Effector memory CD8-positive, alpha-beta T cell (primary cell): Measurements from ENCODE around the gene CCDC61.

Source experiments
- ATAC-seq: fragments of 150-1000 bp; cut with Tn5 transposase; replicated peaks from 2 replicates; pipeline ENCODE4 v1.10.0; 2021; ENCODE audit warnings: mild to moderate bottlenecking, moderate library complexity
- DNase-seq, 3 experiments: peaks; one replicate each; pipeline ENCODE4 v3.0.0; 2021
- H3K27ac Mint-ChIP-seq, 2 donors: one replicate each; pipeline ENCODE4 v1.8.0; 2022; ENCODE audit warnings: mild to moderate bottlenecking in 2 of 2, mixed read lengths in 2 of 2, moderate library complexity in 2 of 2
- H3K27me3 Mint-ChIP-seq, 2 donors: one replicate each; pipeline ENCODE4 v1.8.0; 2022; ENCODE audit warnings: mixed read lengths in 2 of 2
- H3K36me3 Mint-ChIP-seq: one replicate; pipeline ENCODE4 v1.8.0; 2022; ENCODE audit warnings: mild to moderate bottlenecking, moderate library complexity, mixed read lengths; ENCODE audit not compliant: insufficient read depth
- H3K4me1 Mint-ChIP-seq, 2 donors: one replicate each; pipeline ENCODE4 v1.8.0; 2022; ENCODE audit warnings: low read depth in 2 of 2, mixed read lengths in 2 of 2
- H3K4me3 Mint-ChIP-seq, 2 donors: one replicate each; pipeline ENCODE4 v1.8.0; 2022; ENCODE audit warnings: mild to moderate bottlenecking in 2 of 2, mixed read lengths in 2 of 2, moderate library complexity in 2 of 2
- H3K9me3 Mint-ChIP-seq, 2 donors: one replicate each; pipeline ENCODE4 v1.8.0; 2022; ENCODE audit warnings: mixed read lengths in 2 of 2
- total RNA-seq, 9 experiments: gene quantifications; one replicate each; lab custom pipeline; 2026; lab: John Stamatoyannopoulos, UW

Gene CCDC61
- 3.4 to 14.8 (median 11.1) reads per million in 9 experiments for total RNA-seq

GRCh38 chr19:45994998-45995714 is at the start of gene CCDC61:
Gene CCDC61 (plus strand): TSS chr19:45995467. CDS start chr19:46003019, 7,552 bp downstream.
- DNase-seq (peak; percentile 96 to 99 (median 96)), ATAC-seq (peak; percentile 93)
- no peak within 1 kb of the TSS for H3K27ac Mint-ChIP-seq
- peaks cover 14 to 15% of the 10 kb centered on the region in 2 donors for H3K27me3 Mint-ChIP-seq
- H3K4me3 Mint-ChIP-seq = no peak within 1 kb of the TSS
- H3K9me3 Mint-ChIP-seq = no peaks in the 10 kb centered on the region
- peaks cover 1% of the 10 kb centered on the region for H3K36me3 Mint-ChIP-seq
- peaks cover 17 to 26% of the 10 kb centered on the region in 2 donors for H3K4me1 Mint-ChIP-seq

DNA sequence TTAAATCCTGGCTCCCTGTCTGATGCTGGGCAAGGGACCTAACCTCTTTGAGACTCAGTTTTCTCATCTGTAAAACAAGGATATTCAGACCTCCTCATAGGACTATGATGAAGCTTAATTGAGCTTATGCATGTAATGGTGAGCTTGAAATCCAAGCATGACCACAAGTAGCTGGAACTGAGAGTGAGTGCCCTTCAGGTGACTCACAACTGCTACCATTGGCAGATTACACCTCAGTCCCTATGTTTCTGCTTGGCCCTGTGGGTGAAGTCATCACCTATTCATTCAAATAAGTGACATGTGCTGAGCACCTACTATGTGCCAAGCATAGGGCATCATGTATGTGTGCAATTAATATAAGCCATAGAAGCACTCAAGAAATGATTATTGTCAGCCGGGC is 47.3 kb upstream of the CCDC61 start:
- peaks cover 0 to 2% of the 10 kb centered on the region in 2 donors for H3K4me1 Mint-ChIP-seq
- no peak overlapping the region for H3K4me3 Mint-ChIP-seq
- no peak overlapping the region for H3K27ac Mint-ChIP-seq
- peaks cover 51 to 62% of the 10 kb centered on the region in 2 donors for H3K27me3 Mint-ChIP-seq
- H3K9me3 Mint-ChIP-seq = no peaks in the 10 kb centered on the region
- ATAC-seq (no peak), DNase-seq (no peak)
- no peaks in the 10 kb centered on the region for H3K36me3 Mint-ChIP-seq

DNA sequence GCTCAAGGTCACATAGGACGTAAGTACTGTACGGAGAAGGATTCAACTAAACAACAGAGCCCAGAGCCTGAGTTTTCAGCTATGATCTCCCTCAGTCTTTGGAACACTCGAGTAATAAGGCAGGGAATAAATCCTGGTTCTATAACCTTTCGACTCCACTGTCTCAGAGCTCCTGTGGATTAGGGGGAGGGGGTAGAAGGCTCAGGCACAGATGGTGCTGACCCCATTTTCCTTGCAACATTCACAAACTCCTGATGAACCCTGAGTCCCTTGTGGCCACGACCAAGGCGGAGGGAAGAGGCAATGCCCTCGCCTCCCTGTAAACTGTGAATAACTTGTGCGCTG is 43.0 kb upstream of the CCDC61 start:
- H3K27me3 Mint-ChIP-seq = peaks cover 52 to 62% of the 10 kb centered on the region in 2 donors
- DNase-seq (no peak), ATAC-seq (no peak)
- no peaks in the 10 kb centered on the region for H3K36me3 Mint-ChIP-seq
- H3K4me1 Mint-ChIP-seq = peaks cover 5 to 7% of the 10 kb centered on the region in 2 donors
- peak overlapping the region; percentile 71 for H3K4me3 Mint-ChIP-seq
- H3K9me3 Mint-ChIP-seq = no peaks in the 10 kb centered on the region
- H3K27ac Mint-ChIP-seq = no peak overlapping the region

- ATAC-seq (peak; percentile 41), DNase-seq (peak in 1 of 3 experiments; percentile 34)
- Mint-ChIP-seq H3K9me3 (no peaks in the 10 kb centered on the region), H3K27ac (peak overlapping the region in 1 of 2 donors; percentile 56), H3K36me3 (no peaks in the 10 kb centered on the region), H3K27me3 (peaks cover 50 to 57% of the 10 kb centered on the region in 2 donors), H3K4me3 (peak overlapping the region; percentile 71), H3K4me1 (peaks cover 5 to 7% of the 10 kb centered on the region in 2 donors)
Measured at GRCh38 chr19:45952686-45953505, 42.4 kb upstream of the CCDC61 start.

DNA sequence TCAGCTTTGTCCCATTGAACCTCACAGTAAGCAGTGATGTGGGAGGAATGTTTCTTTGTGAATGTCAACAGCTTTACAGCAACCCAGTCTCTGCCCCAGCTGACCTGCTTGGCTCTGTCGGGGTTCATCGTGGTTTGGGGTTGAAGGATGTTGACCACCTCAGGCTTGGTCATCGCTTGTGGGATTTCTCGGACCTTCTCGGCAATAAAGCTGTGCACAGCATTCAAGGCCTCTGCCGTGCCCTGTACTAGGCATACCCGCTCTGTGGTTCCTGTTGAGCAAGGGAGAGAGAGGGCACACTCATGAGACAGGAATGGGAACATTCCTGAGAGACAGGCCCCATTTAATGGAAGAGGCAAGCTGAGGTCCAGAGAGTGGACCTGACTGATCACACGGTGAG is 41.6 kb upstream of the CCDC61 start:
- H3K9me3 Mint-ChIP-seq = no peaks in the 10 kb centered on the region
- DNase-seq (no peak), ATAC-seq (no peak)
- peaks cover 5 to 7% of the 10 kb centered on the region in 2 donors for H3K4me1 Mint-ChIP-seq
- H3K36me3 Mint-ChIP-seq = no peaks in the 10 kb centered on the region
- peak overlapping the region in 1 of 2 donors; percentile 71 for H3K4me3 Mint-ChIP-seq
- H3K27me3 Mint-ChIP-seq = peaks cover 50 to 57% of the 10 kb centered on the region in 2 donors
- H3K27ac Mint-ChIP-seq = no peak overlapping the region

DNA sequence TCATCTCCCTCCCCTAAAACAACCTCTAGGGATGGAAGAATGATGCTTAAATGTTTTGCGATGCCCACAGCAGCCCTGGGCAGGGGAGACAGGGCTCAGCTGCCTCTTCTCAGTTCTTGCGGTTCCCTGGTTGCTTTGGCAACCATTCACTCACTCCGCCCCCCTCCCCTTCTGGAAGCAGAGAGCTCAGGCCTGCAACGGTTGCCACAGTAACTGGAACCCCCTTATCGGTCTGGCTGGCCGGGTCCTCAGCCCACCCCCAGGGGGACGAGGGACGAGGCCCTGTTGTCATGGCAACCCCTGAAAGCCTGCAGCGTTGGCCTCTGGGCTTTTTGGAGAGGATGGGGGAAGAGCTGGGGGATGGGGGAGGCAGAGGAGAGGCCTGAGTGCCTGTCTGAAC is 41.1 kb upstream of the CCDC61 start:
- no peak for ATAC-seq
- no peak overlapping the region for H3K27ac Mint-ChIP-seq
- no peak for DNase-seq
- no peaks in the 10 kb centered on the region for H3K36me3 Mint-ChIP-seq
- no peaks in the 10 kb centered on the region for H3K9me3 Mint-ChIP-seq
- no peak overlapping the region for H3K4me3 Mint-ChIP-seq
- peaks cover 5 to 7% of the 10 kb centered on the region in 2 donors for H3K4me1 Mint-ChIP-seq
- peaks cover 50 to 57% of the 10 kb centered on the region in 2 donors for H3K27me3 Mint-ChIP-seq

GRCh38 chr19:45955905-45956608 is 39.2 kb upstream of the CCDC61 start:
- ATAC-seq = no peak
- Mint-ChIP-seq H3K36me3 (no peaks in the 10 kb centered on the region), H3K4me3 (no peak overlapping the region), H3K27ac (no peak overlapping the region), H3K27me3 (peaks cover 54 to 70% of the 10 kb centered on the region in 2 donors), H3K9me3 (no peaks in the 10 kb centered on the region), H3K4me1 (peaks cover 7 to 14% of the 10 kb centered on the region in 2 donors)
- no peak for DNase-seq

DNA sequence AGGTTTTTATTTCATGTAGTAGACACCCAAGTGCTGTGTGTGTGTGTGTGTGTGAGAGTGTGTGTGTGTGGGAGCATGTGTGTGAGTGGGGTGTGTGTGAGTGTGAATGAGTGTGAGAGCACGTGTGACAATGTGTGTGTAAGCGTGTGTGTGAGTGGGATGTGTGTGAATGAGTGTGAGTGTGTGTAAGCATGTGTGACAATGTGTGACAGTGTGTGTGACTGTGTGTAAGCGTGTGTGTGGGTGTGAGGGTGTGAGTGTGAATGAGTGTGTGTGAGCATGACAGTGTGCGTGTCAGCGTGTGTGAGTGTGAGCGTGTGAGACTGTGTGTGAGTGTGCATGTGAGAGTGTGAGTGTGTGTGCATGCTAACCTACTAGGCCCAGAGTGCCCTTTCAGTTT is 36.9 kb upstream of the CCDC61 start:
- H3K4me3 Mint-ChIP-seq = no peak overlapping the region

GRCh38 chr19:45958769-45959516 is 36.3 kb upstream of the CCDC61 start:
- no peak for ATAC-seq
- Mint-ChIP-seq H3K36me3 (no peaks in the 10 kb centered on the region), H3K27me3 (peaks cover 68 to 71% of the 10 kb centered on the region in 2 donors), H3K4me1 (peaks cover 0 to 9% of the 10 kb centered on the region in 2 donors), H3K9me3 (no peaks in the 10 kb centered on the region), H3K27ac (no peak overlapping the region), H3K4me3 (no peak overlapping the region)
- no peak for DNase-seq

More for the DNA sequence above, 36.9 kb upstream of the CCDC61 start:
- no peak overlapping the region for H3K27ac Mint-ChIP-seq
- H3K4me1 Mint-ChIP-seq = peaks cover under 1 to 10% of the 10 kb centered on the region in 2 donors
- no peaks in the 10 kb centered on the region for H3K9me3 Mint-ChIP-seq
- peaks cover 68 to 72% of the 10 kb centered on the region in 2 donors for H3K27me3 Mint-ChIP-seq
- ATAC-seq (no peak), DNase-seq (no peak)
- H3K36me3 Mint-ChIP-seq = no peaks in the 10 kb centered on the region

GRCh38 chr19:45959517-45960025 is 35.7 kb upstream of the CCDC61 start:
- no peaks in the 10 kb centered on the region for H3K36me3 Mint-ChIP-seq
- H3K4me1 Mint-ChIP-seq = peaks cover 0 to 9% of the 10 kb centered on the region in 2 donors
- H3K27ac Mint-ChIP-seq = no peak overlapping the region
- DNase-seq = no peak
- ATAC-seq = no peak
- H3K27me3 Mint-ChIP-seq = peaks cover 65% of the 10 kb centered on the region in 2 donors
- no peaks in the 10 kb centered on the region for H3K9me3 Mint-ChIP-seq
- no peak overlapping the region for H3K4me3 Mint-ChIP-seq

DNA sequence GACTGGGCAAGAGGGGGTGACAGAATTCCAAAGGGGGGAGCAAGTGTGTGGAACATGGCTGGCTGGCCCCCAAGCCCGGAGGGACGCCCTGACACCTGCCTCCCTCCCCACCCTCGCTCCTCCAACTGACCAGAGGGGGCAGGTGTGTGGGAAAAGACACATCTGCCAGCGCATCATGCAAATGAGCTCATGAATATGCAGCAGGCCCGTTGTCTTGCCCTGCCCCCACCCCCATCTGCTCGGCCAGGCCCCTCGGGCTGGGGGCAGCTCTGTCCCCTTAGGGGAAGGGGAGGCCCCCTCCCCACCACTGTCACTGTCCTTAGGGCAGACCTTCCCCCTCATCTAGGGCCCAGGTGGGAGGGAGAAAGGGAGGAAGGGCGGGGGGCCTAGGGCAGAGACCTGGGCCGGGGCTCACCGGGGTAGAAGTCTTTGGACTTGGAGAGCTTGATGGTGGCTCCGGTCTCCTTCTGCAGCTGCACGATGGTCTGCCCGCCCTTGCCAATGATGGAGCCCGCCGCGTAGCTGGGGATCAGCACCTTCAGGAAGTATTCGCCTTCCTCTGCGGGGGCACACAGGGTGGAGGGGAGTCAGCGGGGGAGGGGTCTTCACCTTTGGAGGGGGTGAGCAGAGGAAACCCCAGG is 34.6 kb upstream of the CCDC61 start:
- no peak overlapping the region for H3K27ac Mint-ChIP-seq
- H3K9me3 Mint-ChIP-seq = no peaks in the 10 kb centered on the region
- no peak for DNase-seq
- H3K4me1 Mint-ChIP-seq = peaks cover 0 to 9% of the 10 kb centered on the region in 2 donors
- peaks cover 62 to 65% of the 10 kb centered on the region in 2 donors for H3K27me3 Mint-ChIP-seq
- no peaks in the 10 kb centered on the region for H3K36me3 Mint-ChIP-seq
- ATAC-seq = no peak
- no peak overlapping the region for H3K4me3 Mint-ChIP-seq

GRCh38 chr19:45962021-45962420 is 33.2 kb upstream of the CCDC61 start:
- H3K27me3 Mint-ChIP-seq = peaks cover 67% of the 10 kb centered on the region in 2 donors

More at GRCh38 chr19:45962021-45962420, 33.2 kb upstream of the CCDC61 start:
- Mint-ChIP-seq H3K9me3 (no peaks in the 10 kb centered on the region), H3K4me1 (peaks cover 0 to 9% of the 10 kb centered on the region in 2 donors), H3K4me3 (no peak overlapping the region), H3K36me3 (no peaks in the 10 kb centered on the region), H3K27ac (no peak overlapping the region)
- ATAC-seq (no peak), DNase-seq (no peak)
